ENCODE results near the gene CREB3L1. TPM values are rescaled to one million over a fixed set of nuclear protein-coding genes. Genes with fewer than 3 reads are reported as not detected.

Gene CREB3L1
- total RNA-seq, 1 donor from 2014 or later: 11.4 TPM

GRCh38 chr11:46293066-46293465, 15.6 kb downstream of the CREB3L1 start:
- peaks cover 7 to 27% of the 10 kb centered on the region in 2 donors for H3K4me1 ChIP-seq
- no peak for DNase-seq (ENCODE audit: low spot score in 2 of 2)
- intact Hi-C loops (cut with DNase I): loop anchor here (10.0 kb wide), 1 partner anchor 168 kb away; the partner anchor contains the start of gene PHF21A
- TF ChIP-seq CTCF (IDR thresholded peaks at IDR 0.05): no peak
- H3K4me3 ChIP-seq: no peak overlapping the region
- H3K9me3 ChIP-seq: no peaks in the 10 kb centered on the region
- H3K27ac ChIP-seq: no peak overlapping the region
- no peaks in the 10 kb centered on the region for H3K36me3 ChIP-seq
- no peaks in the 10 kb centered on the region for H3K27me3 ChIP-seq

GRCh38 chr11:46293641-46294103, 16.2 kb downstream of the CREB3L1 start:
- H3K4me1 ChIP-seq: peaks cover 7 to 27% of the 10 kb centered on the region in 2 donors
- no peak overlapping the region for H3K4me3 ChIP-seq
- no peak for TF ChIP-seq CTCF (IDR thresholded peaks at IDR 0.05)
- intact Hi-C loops (cut with DNase I): loop anchor here (10.0 kb wide), 1 partner anchor 169 kb away; the partner anchor contains the start of gene PHF21A
- H3K27ac ChIP-seq: no peak overlapping the region
- DNase-seq (ENCODE audit: low spot score in 2 of 2): peak in 1 of 2 donors; percentile 65
- no peaks in the 10 kb centered on the region for H3K36me3 ChIP-seq
- H3K27me3 ChIP-seq: no peaks in the 10 kb centered on the region
- no peaks in the 10 kb centered on the region for H3K9me3 ChIP-seq

GRCh38 chr11:46294365-46295309, 17.2 kb downstream of the CREB3L1 start:
- no peak for DNase-seq (ENCODE audit: low spot score in 2 of 2)

DNA sequence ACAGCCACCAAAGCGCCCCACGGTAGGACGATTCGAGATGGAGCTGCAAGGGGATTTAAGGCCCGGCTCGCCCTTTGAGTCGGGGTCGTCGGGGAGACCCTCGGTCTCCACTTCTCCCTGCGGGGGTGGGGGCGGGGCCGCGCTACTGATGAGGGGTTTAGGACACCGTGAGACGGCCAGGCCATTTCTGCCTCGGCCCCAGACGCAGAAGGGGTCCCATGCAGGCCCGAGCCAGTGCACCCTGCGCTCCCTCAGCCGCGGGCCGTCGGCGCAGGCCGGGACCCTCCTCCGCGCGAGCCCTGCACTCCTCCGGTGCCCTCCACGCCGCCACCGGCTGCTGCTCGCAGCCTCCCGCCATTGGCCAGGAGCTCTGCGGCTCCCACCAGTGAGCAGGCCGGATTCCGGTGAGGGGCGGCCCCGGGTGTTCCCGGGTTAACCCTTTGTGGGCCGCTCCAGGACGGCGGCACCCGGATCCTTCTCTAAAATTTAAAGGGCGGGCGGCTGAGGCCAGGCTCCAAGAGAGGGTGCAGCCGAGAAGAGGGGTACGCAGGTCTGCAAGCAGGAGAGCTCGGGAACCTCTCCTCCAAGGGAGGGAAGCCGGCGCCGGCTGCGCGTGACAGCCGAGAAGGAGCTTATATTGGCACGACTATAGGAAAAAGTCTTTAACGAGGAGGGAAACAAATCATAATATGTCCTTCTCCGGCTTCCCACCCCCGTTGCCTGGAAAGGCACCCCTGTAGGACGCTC, 18.0 kb downstream of the CREB3L1 start:
- Histone ChIP-seq H3K4me3 (peak overlapping the region; percentile 52 to 77), H3K27ac (no peak overlapping the region), H3K36me3 (no peaks in the 10 kb centered on the region), H3K4me1 (peaks cover 7 to 27% of the 10 kb centered on the region in 2 donors), H3K27me3 (no peaks in the 10 kb centered on the region), H3K9me3 (no peaks in the 10 kb centered on the region)
- intact Hi-C loops (cut with DNase I): loop anchor here (1.0 to 10.0 kb wide), 2 partner anchors 52 to 171 kb away; partner anchors contain the start of gene PHF21A
- no peak for TF ChIP-seq CTCF (IDR thresholded peaks at IDR 0.05)
- peak in 1 of 2 donors; percentile 84 for DNase-seq (ENCODE audit: low spot score in 2 of 2)

More at GRCh38 chr11:46294365-46295309, 17.2 kb downstream of the CREB3L1 start:
- intact Hi-C loops (cut with DNase I): loop anchor here (1.0 to 10.0 kb wide), 2 partner anchors 51 to 170 kb away; partner anchors contain the start of gene PHF21A
- no peak for TF ChIP-seq CTCF (IDR thresholded peaks at IDR 0.05)
- Histone ChIP-seq H3K27me3 (no peaks in the 10 kb centered on the region), H3K4me3 (peak overlapping the region; percentile 52 to 77), H3K9me3 (no peaks in the 10 kb centered on the region), H3K36me3 (no peaks in the 10 kb centered on the region), H3K4me1 (peaks cover 7 to 27% of the 10 kb centered on the region in 2 donors), H3K27ac (peak overlapping the region in 1 of 2 donors; percentile 34)

GRCh38 chr11:46296059-46296527, 18.6 kb downstream of the CREB3L1 start:
- no peak overlapping the region for H3K27ac ChIP-seq
- no peak for DNase-seq (ENCODE audit: low spot score in 2 of 2)

More at GRCh38 chr11:46296059-46296527, 18.6 kb downstream of the CREB3L1 start:
- intact Hi-C loops (cut with DNase I): loop anchor here (10.0 kb wide), 1 partner anchor 171 kb away; the partner anchor contains the start of gene PHF21A
- Histone ChIP-seq H3K27me3 (no peaks in the 10 kb centered on the region), H3K9me3 (no peaks in the 10 kb centered on the region), H3K36me3 (no peaks in the 10 kb centered on the region), H3K4me1 (peaks cover 7 to 26% of the 10 kb centered on the region in 2 donors), H3K4me3 (peak overlapping the region; percentile 52 to 77)
- no peak for TF ChIP-seq CTCF (IDR thresholded peaks at IDR 0.05)
